HPDE6-E6E7 (cell line): Measurements from ENCODE around the gene DCHS2.
A peak's percentile ranks its signal among the peaks of the same experiment; 100 is the strongest.
"Not testable (repeated sequence)": the region's sequence is repeated elsewhere in the genome, so short reads cannot be mapped to it uniquely, and the experiment has no call there.

ENCODE experiments used
- DNase-seq: peaks from one replicate; pipeline ENCODE4 v3.0.0; 2011; ENCODE audit warnings: missing footprints; ENCODE audit errors: extremely low spot score

The DCHS2 gene

DNA sequence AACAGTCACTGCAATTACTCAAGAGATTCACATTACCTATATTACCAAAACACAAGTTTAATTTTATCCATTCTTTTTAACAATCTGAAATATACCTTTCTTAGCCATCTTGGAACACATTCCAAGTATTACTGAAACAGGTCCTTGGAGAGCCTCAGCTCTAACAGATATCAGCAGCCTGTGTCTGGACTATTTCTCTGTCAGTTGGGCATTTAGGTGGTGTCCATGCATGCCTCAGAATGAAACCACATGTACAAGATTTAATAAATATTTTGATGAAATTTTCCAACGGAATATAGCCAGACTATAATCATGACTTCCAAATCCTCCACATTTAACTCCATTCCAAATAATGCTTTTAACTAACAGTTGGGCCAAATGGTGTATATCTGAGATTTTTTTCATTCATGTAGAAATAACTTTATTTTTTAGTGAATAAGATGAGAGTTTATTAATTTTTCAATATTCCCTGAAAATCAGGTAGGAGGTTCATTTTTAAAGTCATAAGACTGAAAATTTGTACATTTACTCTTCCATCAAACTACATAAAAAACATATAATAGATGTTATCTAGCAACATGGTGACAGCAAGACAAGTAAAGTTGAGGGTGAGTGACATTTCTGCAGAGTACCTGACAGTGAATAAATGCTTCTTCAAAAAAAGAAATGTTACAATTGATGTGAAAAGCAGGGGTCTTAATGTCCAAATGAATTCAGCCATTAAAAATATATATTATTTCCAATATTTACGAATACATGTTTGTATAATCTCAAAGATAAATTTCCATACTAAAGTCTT, 174.2 kb downstream of the DCHS2 start:
- no peak for DNase-seq

DNA sequence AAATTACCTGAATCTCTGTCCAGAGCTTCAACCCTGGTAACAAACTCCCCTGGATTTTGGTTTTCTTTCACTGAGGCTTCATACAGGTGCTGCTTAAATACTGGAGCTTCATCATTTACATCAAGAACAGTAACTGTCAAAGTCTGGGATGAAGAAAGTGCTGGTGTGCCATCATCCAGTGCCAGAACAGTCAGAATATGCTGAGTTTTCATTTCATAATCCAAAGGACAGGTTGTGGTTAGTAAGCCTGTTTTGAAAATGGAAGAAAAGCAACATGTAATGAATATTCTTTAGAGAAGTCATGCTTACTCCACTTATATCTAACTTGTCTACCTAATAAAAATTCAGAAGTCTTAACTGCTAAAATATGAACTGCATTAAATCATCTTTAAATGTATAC, 175.9 kb downstream of the DCHS2 start:
- no peak for DNase-seq

DNA sequence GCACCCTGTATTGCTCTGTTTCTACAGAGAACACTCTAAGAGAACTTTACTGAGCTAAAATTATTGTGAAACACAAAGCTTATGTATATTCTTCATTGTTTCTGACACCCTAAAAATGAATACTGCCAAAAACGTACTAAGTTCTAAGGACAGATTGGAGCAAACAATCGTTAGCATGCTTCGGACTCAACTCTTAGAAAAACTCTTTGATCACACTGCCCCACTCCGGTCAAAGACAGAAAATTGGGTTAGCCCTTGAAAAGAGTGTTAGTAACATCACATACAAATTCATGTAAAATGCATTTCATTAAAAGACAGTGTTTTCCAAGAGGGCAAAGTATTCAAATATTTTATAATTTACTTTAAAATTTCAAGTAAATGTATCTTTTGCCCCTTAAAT, 177.4 kb downstream of the DCHS2 start:
- DNase-seq: peak; percentile 10

DNA sequence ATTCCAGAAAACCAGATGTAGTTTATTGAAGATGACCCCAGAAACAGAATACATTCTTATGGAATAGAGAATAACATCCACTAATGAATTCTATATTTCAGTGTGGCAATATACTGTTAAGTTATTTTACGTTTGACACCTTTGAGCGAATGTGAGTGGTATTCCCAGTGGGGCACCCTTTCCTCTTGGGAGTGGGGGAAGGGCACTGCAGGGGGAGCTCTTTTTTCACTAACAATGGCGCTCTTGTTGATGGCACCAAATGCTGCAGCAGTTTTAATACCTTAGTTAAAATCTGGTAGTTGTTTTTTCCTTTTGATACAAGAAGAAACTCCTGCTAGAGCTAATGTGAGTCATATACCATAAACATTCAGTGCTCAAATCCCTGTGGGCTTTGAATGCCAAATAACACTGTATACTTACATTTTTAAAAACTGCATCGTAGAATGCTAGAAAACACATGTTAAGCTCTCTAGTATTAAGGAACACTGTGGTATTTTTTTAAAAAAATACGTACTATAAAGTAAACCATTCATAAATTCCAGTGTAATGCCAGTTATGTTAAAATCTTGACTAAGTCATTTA, 178.5 kb downstream of the DCHS2 start:
- no peak for DNase-seq

DNA sequence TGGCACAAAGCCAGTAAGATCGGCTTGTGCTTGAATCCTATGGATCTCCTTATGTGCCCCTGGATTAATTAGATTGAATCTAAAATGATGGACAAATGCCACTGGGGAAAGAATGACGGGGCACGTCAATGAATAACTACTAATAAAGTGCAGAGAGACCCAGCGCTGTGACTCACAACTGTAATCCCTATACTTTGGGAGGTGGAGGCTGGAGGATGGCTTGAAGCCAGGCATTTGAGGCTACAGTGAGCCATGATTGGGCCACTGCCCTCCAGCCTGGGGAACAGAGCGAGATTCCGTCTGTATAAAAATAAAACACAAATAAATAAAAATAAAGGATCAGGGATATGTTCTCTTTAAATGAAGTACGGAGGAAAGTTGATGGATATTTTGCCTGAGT, 179.4 kb downstream of the DCHS2 start:
- no peak for DNase-seq

DNA sequence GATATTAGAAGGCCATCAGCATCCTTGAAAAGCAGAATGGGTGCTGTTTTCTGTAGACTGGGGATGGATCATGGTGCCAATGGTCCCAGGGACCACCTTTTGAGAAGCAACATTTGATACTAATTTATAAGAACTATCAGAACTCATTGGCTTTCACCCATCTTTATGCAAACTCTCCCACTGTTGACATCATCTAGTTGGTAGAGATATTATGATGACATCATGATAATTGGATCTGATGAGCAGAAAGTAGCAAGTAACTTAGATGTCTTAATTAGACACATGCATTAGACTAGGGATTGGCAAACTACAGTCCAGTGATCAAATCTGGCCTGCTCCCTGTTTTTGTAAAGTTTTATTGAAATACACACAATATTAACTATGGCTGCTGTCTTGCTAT, 181.0 kb downstream of the DCHS2 start:
- DNase-seq: no peak

DNA sequence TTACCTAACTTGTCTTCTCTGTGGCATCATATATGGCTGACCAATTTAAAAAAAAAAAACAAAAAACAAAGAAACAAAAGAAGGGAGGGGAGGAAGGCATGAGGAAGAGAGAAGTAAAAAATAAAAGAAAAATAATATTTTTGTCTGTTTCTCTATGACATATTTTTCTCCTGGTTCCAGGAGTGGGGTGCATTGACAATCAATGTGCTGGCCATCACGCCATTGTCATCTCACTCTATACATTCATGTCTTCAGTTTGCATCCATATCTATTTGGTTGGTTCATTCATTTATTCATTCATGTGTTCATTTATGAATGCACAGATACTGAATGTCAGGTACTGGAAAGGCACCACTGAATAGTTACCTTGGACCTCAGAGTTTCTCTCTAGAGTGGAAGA, 183.4 kb downstream of the DCHS2 start:
- no peak for DNase-seq

DNA sequence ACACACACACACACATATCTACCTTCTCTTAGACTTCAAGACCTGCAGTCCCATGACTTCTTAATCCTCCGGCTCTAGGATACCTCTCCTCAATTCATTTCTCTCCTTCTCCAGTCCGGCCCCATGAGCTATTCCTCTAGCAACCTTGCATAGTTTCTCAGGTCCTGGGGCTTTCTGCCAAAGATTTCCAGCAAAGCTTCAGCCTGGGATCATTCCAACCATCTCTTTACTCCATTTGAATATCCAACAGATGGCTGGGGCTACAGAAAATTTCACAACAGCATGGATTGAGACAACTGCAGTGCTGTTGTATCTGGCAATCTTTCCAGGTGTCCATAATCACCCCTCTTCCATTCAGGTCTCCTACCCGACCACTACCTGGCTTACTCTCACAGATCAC, 184.1 kb downstream of the DCHS2 start:
- DNase-seq: no peak

DNA sequence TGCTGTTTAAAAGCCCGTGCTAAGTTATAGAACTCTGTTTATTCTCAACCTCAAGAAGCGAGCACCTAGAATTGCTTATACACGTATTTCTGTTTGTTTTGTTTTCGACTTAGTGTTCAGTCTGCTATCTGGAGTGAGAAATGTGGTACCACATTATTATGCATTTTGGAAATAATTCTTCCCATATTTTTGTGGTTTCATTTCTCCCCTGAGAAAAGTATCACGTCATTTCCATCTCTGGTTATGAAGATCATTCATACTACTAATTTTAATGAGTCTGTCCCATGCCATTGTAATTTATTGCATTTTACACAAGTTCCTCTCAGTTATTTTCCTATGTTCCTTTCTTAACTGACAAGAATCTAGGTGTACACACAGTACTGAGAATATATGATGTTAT, 186.0 kb downstream of the DCHS2 start:
- DNase-seq: no peak

DNA sequence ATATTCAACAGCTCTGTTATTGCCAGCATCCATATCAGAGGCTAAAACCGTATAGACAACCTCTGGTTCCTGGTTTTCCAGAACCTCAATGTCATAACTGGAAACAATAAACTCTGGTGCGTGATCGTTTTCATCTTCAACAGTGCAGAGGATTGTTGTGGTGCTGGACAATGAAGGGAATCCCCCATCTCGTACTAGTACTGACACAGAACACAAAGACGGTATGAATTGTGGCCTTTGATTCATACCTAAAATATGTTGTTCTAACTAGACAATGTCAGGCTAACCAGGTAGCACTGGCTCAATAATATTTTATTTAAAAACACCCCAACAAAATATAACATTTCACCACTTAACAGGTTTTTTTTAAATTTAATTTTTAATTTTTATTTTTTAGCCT, 186.9 kb downstream of the DCHS2 start:
- peak; percentile 8 for DNase-seq

DNA sequence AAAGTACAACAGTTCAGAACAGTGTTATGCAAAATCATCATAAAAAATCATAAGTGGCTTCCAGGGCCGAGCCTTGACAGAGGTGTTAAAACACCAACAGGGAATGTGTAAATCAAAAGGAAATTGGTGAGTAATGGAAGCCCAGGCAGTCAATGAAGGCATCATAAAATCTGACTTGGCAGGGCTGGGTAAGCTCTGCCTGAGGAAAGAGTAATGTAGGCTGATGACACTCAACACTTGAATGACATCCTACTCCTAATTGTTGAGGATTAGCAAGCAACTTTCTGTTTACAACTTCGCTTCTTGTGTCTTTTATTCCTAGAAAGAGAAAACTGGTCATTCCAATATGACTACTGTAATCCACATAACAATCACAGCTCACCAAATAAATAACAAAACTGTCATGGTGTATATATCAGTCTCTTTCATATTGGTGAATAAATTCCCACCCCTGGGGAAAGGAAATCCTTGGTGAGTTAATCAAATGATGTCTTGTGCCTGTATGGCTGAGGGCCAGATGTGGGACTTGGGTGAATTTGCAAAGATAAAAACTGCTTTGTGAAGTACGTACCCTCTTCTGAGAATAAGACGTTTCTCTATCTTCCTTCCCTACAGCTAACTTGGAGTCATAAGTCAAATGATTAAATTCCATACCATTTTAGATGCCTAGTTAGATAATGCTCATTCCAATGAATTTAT, 196.8 kb downstream of the DCHS2 start:
- no peak for DNase-seq

DNA sequence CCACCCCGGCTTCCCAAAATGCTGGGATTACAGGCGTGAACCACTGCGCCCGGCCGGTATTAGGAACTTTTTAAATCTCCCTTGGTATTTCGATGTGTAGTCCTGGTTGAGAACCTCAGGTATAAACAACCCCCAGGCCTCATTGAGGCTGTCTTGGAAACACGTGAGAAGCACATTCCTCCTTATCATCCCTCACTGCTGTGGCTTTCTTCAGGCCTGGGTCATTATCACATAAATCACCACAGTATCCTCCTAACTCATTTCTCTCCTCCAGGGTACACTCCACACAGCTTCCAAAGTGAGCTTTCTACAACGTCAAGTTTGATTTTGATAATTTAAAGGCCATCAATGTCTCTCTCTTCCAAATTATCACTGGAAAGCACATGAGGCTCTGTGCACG, 198.2 kb downstream of the DCHS2 start:
- no peak for DNase-seq

DNA sequence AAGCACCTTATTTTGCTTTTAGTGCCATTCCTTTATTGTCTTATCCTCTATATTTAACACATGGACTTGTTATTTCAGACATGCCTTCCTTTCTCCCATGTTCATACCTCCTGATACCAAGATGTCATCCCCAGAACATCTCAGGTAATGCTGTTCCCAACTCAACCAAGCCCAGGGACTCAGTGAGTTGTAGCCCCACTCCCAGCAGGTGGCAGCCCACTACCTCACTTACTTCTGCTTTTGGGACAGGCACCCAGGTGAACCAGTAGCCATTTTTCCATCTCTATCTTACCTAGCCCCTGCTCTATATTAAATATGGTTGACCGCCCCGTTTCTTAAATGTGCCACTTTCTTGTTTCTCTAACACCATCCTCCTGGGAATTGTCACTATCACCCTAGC, 199.0 kb downstream of the DCHS2 start:
- no peak for DNase-seq

DNA sequence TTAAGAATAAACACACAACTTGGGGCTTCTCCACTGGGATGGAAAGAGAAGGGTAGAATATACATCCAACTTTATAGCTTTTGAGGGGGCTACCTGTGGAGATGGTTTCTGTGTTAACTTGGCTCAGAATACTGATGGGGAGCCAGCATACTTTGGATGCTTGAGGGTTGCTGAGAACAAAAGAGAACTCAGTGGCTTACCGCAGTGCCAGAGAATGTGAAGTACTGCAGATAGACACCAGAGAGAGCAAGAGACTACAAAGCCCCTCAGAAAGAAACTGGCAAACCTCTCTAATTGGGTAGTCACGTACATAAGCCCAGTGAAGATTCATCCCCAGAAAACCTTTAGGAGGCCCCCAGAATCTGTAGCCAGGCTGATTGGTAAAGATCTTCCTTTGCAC, 214.4 kb downstream of the DCHS2 start:
- no peak for DNase-seq

DNA sequence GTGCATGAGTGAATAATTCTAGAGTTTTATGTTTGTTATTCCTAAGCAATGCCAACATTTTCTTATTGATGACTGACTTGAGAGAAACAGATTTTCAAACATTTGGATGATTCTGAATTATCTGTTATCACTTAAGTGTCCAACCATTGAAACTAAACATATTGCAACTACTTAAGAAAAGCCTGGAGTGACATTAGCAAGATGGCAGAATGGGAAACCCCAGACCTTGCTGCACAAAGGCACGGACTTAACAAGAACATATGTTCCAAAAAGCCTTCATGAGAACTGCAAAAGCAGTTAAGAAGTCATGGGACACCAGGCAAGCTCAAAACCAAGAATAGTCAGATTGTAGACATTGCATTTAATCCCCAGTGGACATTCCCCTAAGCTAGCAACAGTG, 215.1 kb downstream of the DCHS2 start:
- DNase-seq: no peak

DNA sequence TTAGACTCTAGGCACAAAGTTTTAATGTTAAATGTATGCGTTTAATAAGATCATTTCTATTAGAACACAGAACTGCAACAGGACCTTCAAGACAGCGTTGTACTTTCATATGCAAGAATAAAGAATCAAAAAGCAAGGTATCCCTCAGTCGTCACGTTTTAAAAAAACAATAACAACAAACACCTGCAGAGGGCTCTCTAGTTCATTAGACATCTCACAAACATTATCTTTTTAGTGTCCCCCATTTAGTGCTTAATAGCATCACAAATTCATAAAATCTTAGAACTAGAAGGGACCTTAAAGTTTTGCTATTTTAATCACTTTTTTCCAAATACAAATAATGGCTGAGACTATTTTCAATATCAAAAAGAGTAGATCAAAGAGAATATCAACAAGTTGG, 236.6 kb downstream of the DCHS2 start:
- no peak for DNase-seq

DNA sequence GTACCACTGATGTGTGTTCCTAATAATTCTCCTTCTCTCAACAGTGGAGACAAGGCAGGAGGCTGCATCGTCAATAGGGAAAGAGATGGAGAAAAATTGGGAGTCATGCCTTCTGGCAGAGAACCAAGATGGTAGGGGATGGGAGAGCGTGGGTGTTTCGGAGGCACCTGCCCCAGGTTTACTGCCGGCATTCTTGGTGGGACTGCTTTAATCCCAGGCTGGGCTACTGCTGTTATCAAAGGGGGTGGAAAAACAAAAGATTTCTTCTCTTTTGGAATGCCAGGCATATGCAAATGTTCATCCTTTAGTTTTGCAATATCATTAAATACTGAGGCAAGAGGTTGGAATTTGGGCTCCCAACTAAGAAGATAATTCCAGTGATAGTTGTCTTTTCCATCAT, 257.0 kb downstream of the DCHS2 start:
- DNase-seq: no peak

DNA sequence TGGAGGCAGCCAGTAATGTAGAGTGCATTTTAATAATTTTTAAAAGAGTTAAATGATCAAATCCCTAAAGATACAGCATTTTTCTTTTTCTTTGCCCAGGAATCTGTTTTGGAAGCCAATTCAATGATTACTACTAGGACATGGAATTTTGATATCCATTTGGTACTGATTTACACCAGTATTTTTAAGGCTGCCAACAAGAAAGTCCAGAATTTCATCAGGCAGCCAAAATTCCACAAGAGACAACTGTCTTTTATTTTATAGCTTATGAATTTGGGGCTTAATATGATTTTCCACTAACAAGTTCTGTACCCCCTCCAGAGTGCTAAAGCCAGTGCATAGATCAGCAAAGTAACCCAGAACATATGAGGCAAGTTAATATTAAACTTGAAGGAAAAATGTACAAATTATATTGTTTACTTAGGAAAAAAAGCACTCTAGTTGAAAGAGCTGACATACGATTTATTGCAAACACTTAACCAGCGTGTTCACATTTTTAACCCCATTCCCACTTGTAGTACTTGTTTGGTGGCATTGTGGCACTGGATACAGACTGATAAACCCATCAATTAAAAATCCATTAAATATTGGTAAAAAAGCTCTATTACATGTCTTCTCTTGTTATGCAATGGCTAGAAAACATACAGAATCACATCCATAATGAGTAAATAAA, 259.7 kb downstream of the DCHS2 start:
- no peak for DNase-seq

DNA sequence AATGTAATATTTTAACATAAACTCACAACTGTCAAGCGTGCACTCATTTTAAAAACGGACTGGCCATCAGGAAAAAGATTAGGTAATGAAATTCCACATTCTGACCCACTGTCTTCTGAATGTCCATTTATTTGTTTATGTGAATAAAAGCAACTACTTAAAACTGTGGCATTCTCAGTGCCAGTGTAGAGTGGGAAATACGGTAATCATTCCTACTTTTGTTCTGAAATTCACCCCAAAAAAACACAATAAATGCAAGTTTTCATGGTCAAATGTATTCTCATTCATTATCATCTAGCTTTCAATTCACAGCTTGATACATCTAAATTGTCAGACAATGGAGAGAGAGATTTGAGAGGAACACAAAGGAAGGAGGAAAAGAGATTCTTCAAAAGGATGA, 260.9 kb downstream of the DCHS2 start:
- no peak for DNase-seq

DNA sequence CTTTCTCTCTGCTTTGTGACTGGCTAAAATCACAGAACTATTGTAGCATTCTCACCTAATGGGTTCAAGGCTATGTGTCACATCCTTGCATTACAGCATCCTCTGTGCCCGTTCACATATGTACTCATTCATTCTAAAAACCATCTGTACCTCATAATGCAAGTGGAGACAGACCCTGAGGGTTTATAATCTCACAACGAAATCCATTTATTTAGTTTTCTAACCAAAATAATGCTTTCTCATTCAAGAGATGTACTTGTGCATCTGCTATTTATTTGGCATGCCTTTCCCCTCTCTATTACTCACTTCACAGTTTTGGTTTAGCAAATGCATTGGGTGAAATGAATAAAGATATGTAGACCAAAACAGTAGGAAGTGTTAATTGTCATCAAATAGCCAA, 261.5 kb downstream of the DCHS2 start:
- no peak for DNase-seq

DNA sequence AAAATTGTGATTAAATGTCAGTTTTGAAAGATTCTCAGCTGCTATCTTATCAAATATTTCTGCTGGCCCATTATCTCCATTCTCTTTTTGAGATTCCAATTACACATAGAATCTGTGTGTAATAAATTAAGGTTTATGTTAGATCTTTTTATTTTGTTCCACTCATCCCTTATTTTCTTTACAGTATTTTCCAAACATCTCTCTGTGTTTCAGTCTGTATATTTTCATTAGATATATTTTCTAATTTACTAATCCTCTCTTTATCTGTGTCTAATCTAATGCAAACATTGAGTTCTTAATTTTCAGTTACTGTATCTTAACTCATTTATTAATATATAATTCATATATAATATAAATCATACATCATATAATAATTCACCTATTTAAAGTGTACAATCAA, 268.7 kb downstream of the DCHS2 start:
- no peak for DNase-seq

DNA sequence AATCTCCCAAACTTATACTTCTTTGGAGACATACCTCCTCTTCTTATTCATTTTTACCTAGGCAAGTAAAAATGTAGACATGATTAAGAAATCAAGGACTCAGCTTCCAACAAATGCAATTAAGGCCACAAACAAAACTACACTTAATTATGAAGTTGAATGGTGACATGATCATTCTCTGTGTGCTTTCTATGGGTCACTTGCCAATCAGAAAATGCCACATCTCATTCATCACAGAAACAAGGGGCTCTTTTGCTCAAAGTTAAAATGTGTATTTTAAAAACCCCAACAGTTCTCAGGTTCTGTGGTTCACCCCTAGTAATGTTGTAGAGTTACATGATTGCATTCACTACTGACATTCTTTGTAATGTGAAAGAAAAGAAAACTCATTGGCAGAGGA, 273.5 kb downstream of the DCHS2 start:
- no peak for DNase-seq

DNA sequence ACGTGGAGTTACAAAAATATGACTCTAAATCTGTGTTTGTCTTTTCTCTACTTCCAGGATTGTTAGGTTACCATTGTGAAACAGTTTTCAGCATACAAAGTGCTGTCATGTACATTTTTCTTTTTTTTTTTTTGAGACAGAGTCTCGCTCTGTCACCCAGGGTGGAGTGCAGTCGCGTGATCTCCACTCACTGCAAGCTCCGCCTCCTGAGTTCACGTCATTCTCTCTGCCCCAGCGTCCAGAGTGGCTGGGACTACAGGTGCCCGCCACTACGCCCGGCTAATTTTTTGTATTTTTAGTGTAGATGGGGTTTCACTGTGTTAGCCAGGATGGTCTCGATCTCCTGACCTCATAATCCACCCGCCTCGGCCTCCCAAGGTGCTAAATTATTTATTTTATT, 274.2 kb downstream of the DCHS2 start:
- DNase-seq: not testable (repeated sequence)
